H1 (cell line): ENCODE measurements around the gene RIMBP2. TPM values are rescaled to one million over a fixed set of nuclear protein-coding genes. Genes with fewer than 3 reads are reported as not detected.

Experiments used
- CTCF ChIA-PET: fragments of 300-600 bp; sonication (Branson Sonifier 250); formaldehyde crosslinking; loops from one replicate; lab custom pipeline; 2021; ENCODE audit not compliant: partially characterized antibody; lab: Charles Lee
- POLR2A ChIA-PET: fragments of 300-600 bp; sonication (Branson Sonifier 250); formaldehyde crosslinking; loops from one replicate; lab custom pipeline; 2021; ENCODE audit warnings: inconsistent platforms; ENCODE audit not compliant: partially characterized antibody; lab: Charles Lee
- DNase-seq, 2 experiments: peaks; one replicate each; pipeline versions ENCODE4 v3.0.0 to v3.0.0-alpha.2; 2010 to 2022; ENCODE audit warnings: low spot score in 2 of 2, low read depth in 1 of 2, mixed read lengths in 1 of 2
- FAIRE-seq: peaks from 2 replicates; lab custom pipeline; 2011; peaks lifted over from hg19 to GRCh38; lab: Jason Lieb, UNC
- H2AFZ ChIP-seq: 2 replicates; pipeline ENCODE4 v1.8.1; 2012; ENCODE audit warnings: low read length, inconsistent platforms
- H2AK5ac ChIP-seq: 2 replicates; pipeline ENCODE4 v1.6.1; 2013; ENCODE audit warnings: low read depth, low read length
- H2BK120ac ChIP-seq: replicated peaks from 2 replicates; pipeline ENCODE3; 2013; ENCODE audit warnings: low read depth, low read length, inconsistent platforms
- H2BK12ac ChIP-seq: 2 replicates; pipeline ENCODE4 v1.6.1; 2013; ENCODE audit warnings: low read depth, low read length
- H2BK15ac ChIP-seq: 2 replicates; pipeline ENCODE4 v1.6.1; 2013; ENCODE audit warnings: low read length
- H2BK20ac ChIP-seq: 2 replicates; pipeline ENCODE4 v1.6.1; 2013; ENCODE audit warnings: low read length
- H2BK5ac ChIP-seq: 2 replicates; pipeline ENCODE4 v1.6.1; 2013; ENCODE audit warnings: low read depth, low read length
- H3K14ac ChIP-seq: 2 replicates; pipeline ENCODE4 v1.6.1; 2013; ENCODE audit warnings: inconsistent platforms; ENCODE audit not compliant: insufficient read length
- H3K18ac ChIP-seq: 2 replicates; pipeline ENCODE4 v1.6.1; 2013; ENCODE audit warnings: low read length; ENCODE audit errors: extremely low read depth
- H3K23ac ChIP-seq: 2 replicates; pipeline ENCODE4 v1.6.1; 2013; ENCODE audit warnings: inconsistent platforms; ENCODE audit not compliant: insufficient read length
- H3K23me2 ChIP-seq: 2 replicates; pipeline ENCODE4 v1.6.1; 2013; ENCODE audit warnings: low read depth, low read length
- H3K27ac ChIP-seq: 2 replicates; pipeline ENCODE4 v1.6.1; 2011; ENCODE audit warnings: low read depth, low read length, inconsistent platforms
- H3K27me3 ChIP-seq, 4 experiments: replicated peaks in 1 of 4; 1 replicate in 1 of 4; 2 replicates in 3 of 4; pipeline versions ENCODE4 v1.6.1 to v1.8.1; 2011 to 2013; ENCODE audit warnings: low read length in 3 of 4, mild to moderate bottlenecking in 3 of 4, inconsistent platforms in 2 of 4, mixed read lengths in 2 of 4, moderate library complexity in 1 of 4; ENCODE audit not compliant: control insufficient read depth in 3 of 4, insufficient read depth in 3 of 4; ENCODE audit errors: extremely low read depth in 1 of 4
- H3K36me3 ChIP-seq, 4 experiments: 2 replicates each; pipeline versions ENCODE4 v1.6.1 to v1.8.1; 2011 to 2013; ENCODE audit warnings: mild to moderate bottlenecking in 4 of 4, low read length in 3 of 4, moderate library complexity in 2 of 4, control low read depth in 1 of 4, inconsistent platforms in 1 of 4; ENCODE audit not compliant: insufficient read depth in 4 of 4, control insufficient read depth in 2 of 4
- H3K4ac ChIP-seq: replicated peaks from 2 replicates; pipeline ENCODE3; 2013; ENCODE audit warnings: low read length, low read depth, mixed read lengths, inconsistent platforms; ENCODE audit not compliant: insufficient read length
- H3K4me1 ChIP-seq, 4 experiments: replicated peaks in 1 of 4; 1 replicate in 1 of 4; 2 replicates in 3 of 4; pipeline versions ENCODE4 v1.6.1 to v1.8.1; 2011 to 2013; ENCODE audit warnings: low read length in 3 of 4, inconsistent platforms in 2 of 4, mixed read lengths in 1 of 4; ENCODE audit not compliant: insufficient read depth in 4 of 4, control insufficient read depth in 3 of 4
- H3K4me2 ChIP-seq, 2 experiments: 2 replicates each; pipeline versions ENCODE4 v1.6.1 to v1.8.1; 2011 to 2013; ENCODE audit warnings: low read depth in 2 of 2, low read length in 2 of 2, control low read depth in 1 of 2, inconsistent platforms in 1 of 2, mild to moderate bottlenecking in 1 of 2; ENCODE audit not compliant: insufficient read depth in 1 of 2
- H3K4me3 ChIP-seq, 4 experiments: fragments of 200-600, 300-600 bp in 1 of 4; sonication (generic), shearing (Covaris generic), sonication (Bioruptor Twin) in 1 of 4; 2 replicates each; pipeline versions ENCODE4 v1.5.1 to v1.8.1; 2011 to 2016; ENCODE audit warnings: low read length in 4 of 4, low read depth in 3 of 4, control low read depth in 2 of 4, inconsistent platforms in 2 of 4, mild to moderate bottlenecking in 2 of 4, mixed read lengths in 1 of 4, moderate library complexity in 1 of 4; ENCODE audit not compliant: insufficient read depth in 2 of 4; ENCODE audit errors: extremely low read depth in 1 of 4
- H3K56ac ChIP-seq: replicated peaks from 2 replicates; pipeline ENCODE3; 2013; ENCODE audit warnings: low read depth, mild to moderate bottlenecking, mixed read lengths, low read length, inconsistent platforms; ENCODE audit not compliant: insufficient read length
- H3K79me1 ChIP-seq: 2 replicates; pipeline ENCODE4 v1.6.1; 2013; ENCODE audit warnings: low read depth, low read length, control low read depth
- H3K79me2 ChIP-seq, 2 experiments: 2 replicates each; pipeline versions ENCODE4 v1.6.1 to v1.8.1; 2012 to 2013; ENCODE audit warnings: low read length in 2 of 2, mild to moderate bottlenecking in 2 of 2, inconsistent platforms in 1 of 2; ENCODE audit not compliant: insufficient read depth in 2 of 2, control insufficient read depth in 1 of 2
- H3K9ac ChIP-seq, 4 experiments: replicated peaks in 1 of 4; 1 replicate in 1 of 4; 2 replicates in 3 of 4; pipeline versions ENCODE4 v1.6.1 to v1.8.1; 2011 to 2013; ENCODE audit warnings: low read depth in 3 of 4, low read length in 3 of 4, control low read depth in 2 of 4, mild to moderate bottlenecking in 2 of 4, moderate library complexity in 2 of 4, inconsistent platforms in 1 of 4; ENCODE audit errors: extremely low read depth in 1 of 4
- H3K9me3 ChIP-seq, 2 experiments: 2 replicates each; pipeline versions ENCODE4 v1.6.1 to v1.8.1; 2012 to 2013; ENCODE audit warnings: mild to moderate bottlenecking in 2 of 2, moderate library complexity in 2 of 2, control low read depth in 1 of 2, inconsistent platforms in 1 of 2, low read depth in 1 of 2, low read length in 1 of 2, mixed read lengths in 1 of 2; ENCODE audit not compliant: insufficient read depth in 2 of 2
- H4K20me1 ChIP-seq, 2 experiments: replicated peaks in 1 of 2; 2 replicates each; pipeline versions ENCODE3 to v1.8.1; 2011 to 2013; ENCODE audit warnings: inconsistent platforms in 2 of 2, low read length in 2 of 2, mild to moderate bottlenecking in 1 of 2; ENCODE audit not compliant: insufficient read depth in 2 of 2, control insufficient read depth in 1 of 2
- H4K5ac ChIP-seq: 2 replicates; pipeline ENCODE4 v1.6.1; 2013; ENCODE audit warnings: low read length, low read depth, mixed read lengths, inconsistent platforms; ENCODE audit not compliant: insufficient read length
- H4K8ac ChIP-seq: 2 replicates; pipeline ENCODE4 v1.8.0; 2013; ENCODE audit warnings: mild to moderate bottlenecking, moderate library complexity, low read length, inconsistent platforms; ENCODE audit not compliant: insufficient read depth; ENCODE audit errors: extremely low read depth
- H4K91ac ChIP-seq: replicated peaks from 2 replicates; pipeline ENCODE3; 2013; ENCODE audit warnings: low read length, mixed read lengths, inconsistent platforms; ENCODE audit not compliant: insufficient read length
- BACH1 ChIP-seq: IDR thresholded peaks from 2 replicates; pipeline ENCODE4 v1.6.1; 2012; ENCODE audit warnings: low read length, improper control_type of control experiment
- CBX5 ChIP-seq: fragments of 300-800, 300-1000 bp; sonication (generic); IDR thresholded peaks from 2 replicates; pipeline ENCODE4 v1.7.1; 2016; ENCODE audit warnings: antibody characterized with exemption, low read length, low read depth
- EGR1 ChIP-seq: IDR thresholded peaks from 2 replicates; pipeline ENCODE4 v1.6.1; 2011; ENCODE audit warnings: low read depth, low read length, borderline replicate concordance
- EP300 ChIP-seq, 2 experiments: IDR thresholded peaks; 1 replicate in 1 of 2; 2 replicates in 1 of 2; pipeline ENCODE4 v1.6.1; 2011 to 2012; ENCODE audit warnings: low read depth in 2 of 2, low read length in 2 of 2, mild to moderate bottlenecking in 2 of 2, borderline replicate concordance in 1 of 2, inconsistent platforms in 1 of 2, moderate library complexity in 1 of 2
- EZH2 ChIP-seq: fragments of 200-600 bp; sonication (generic); IDR thresholded peaks from 2 replicates; pipeline ENCODE4 v1.7.1; 2012; ENCODE audit warnings: low read depth, mild to moderate bottlenecking, moderate library complexity, low read length, inconsistent platforms; ENCODE audit not compliant: severe bottlenecking
- HDAC2 ChIP-seq, 2 experiments: fragments of 300-600 bp in 1 of 2; sonication (generic) in 1 of 2; IDR thresholded peaks; 2 replicates each; pipeline ENCODE4 v1.6.1; 2011 to 2012; ENCODE audit warnings: low read depth in 2 of 2, low read length in 2 of 2, mild to moderate bottlenecking in 2 of 2, moderate library complexity in 2 of 2, borderline replicate concordance in 1 of 2, inconsistent platforms in 1 of 2
- POLR2A ChIP-seq, 2 experiments: IDR thresholded peaks; 1 replicate in 1 of 2; 2 replicates in 1 of 2; pipeline ENCODE4 v1.6.1; 2011; ENCODE audit warnings: low read depth in 2 of 2, low read length in 2 of 2, mild to moderate bottlenecking in 2 of 2; ENCODE audit errors: control extremely low read depth in 1 of 2
- RBBP5 ChIP-seq: IDR thresholded peaks from 2 replicates; pipeline ENCODE4 v1.7.1; 2012; ENCODE audit warnings: low read depth, mild to moderate bottlenecking, inconsistent platforms, low read length, moderate library complexity, borderline replicate concordance
- RNF2 ChIP-seq: fragments of 200-900, 300-1000 bp; sonication (generic); IDR thresholded peaks from 2 replicates; pipeline ENCODE4 v1.7.1; 2016; ENCODE audit warnings: borderline replicate concordance, low read depth, mild to moderate bottlenecking, antibody characterized with exemption, low read length; ENCODE audit not compliant: poor library complexity, severe bottlenecking; ENCODE audit errors: missing control alignments
- TAF1 ChIP-seq: IDR thresholded peaks from 2 replicates; pipeline ENCODE4 v1.6.1; 2011; ENCODE audit warnings: mild to moderate bottlenecking, low read depth, low read length
- TBP ChIP-seq: IDR thresholded peaks from 2 replicates; pipeline ENCODE4 v1.6.1; 2011; ENCODE audit warnings: low read depth, low read length, improper control_type of control experiment
- TEAD4 ChIP-seq: IDR thresholded peaks from 2 replicates; pipeline ENCODE4 v1.6.1; 2012; ENCODE audit warnings: low read depth, low read length, inconsistent platforms, mixed read lengths
- WGBS, 2 experiments: shearing (Covaris generic) in 1 of 2; methylation state at CpG; one replicate each; pipeline versions ENCODE4 v1.1.6 to v1.1.7; 2013 to 2015; ENCODE audit warnings: low lambda C conversion rate in 2 of 2, mixed read lengths in 2 of 2, inconsistent platforms in 1 of 2, low coverage in 1 of 2, missing lambda C conversion rate in 1 of 2; ENCODE audit not compliant: insufficient replicate concordance in 2 of 2, insufficient coverage in 1 of 2, insufficient read length in 1 of 2; ENCODE audit errors: extremely low coverage in 1 of 2, missing lambda C conversion rate in 1 of 2; 5-methylcytosine and 5-hydroxymethylcytosine counted together
- polyA plus RNA-seq, 7 experiments: library from polyadenylated mRNA; depleted of rRNA in 3 of 7; stranded (reverse) in 5 of 7; unstranded in 2 of 7; fragments of >200 nt in 5 of 7; fragments of 200-250 nt in 2 of 7; gene quantifications; 1 replicate in 5 of 7; 2 replicates in 1 of 7; 4 replicates in 1 of 7; pipeline versions ENCODE4 v1.2.1 to v1.2.3, GENCODE V29; 2011 to 2013; ENCODE audit warnings: missing spikeins in 2 of 7, mixed read lengths in 2 of 7
- total RNA-seq: library from RNA; stranded (reverse); fragmentation: NEBNext Ultra II Directional; extraction: Animal tissue kit (Norgen Biotek cat#: 25700); gene quantifications from 2 replicates; pipeline ENCODE4 v1.2.1, GENCODE V29; 2021

RIMBP2 gene
- total and polyA plus RNA-seq, 2 of the 8 experiments (the other 6 are each of a cell fraction or from before 2014, with no cell fraction given): 0.18 to 0.65 TPM

DNA sequence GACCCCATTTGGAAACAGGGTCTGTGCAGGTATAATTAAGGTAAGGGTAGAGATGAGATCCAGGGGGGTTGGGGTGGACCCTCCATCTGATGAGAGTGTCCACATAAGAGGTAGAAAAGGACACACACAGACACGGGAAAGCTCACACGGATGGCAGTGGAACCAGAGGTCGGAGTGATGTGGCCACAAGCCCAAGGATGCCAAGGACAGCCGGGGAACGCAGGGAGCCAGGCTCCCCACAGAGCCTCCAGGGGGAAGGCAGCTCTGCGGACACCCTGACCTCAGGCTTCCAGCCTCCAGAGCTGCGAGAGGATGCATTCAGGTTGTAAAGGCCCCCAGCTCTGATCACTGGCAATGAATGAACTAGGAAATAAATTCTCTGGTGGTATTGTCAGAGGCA is 33.0 kb downstream of the RIMBP2 start:
- H3K79me2 ChIP-seq: no peaks in the 10 kb centered on the region
- no peaks in the 10 kb centered on the region for H3K9me3 ChIP-seq
- H3K9ac ChIP-seq: no peak overlapping the region
- FAIRE-seq: no peak
- peaks cover 0 to 2% (median 0%) of the 10 kb centered on the region in 4 experiments; a peak in 2 of 7 replicates for H3K27me3 ChIP-seq
- H3K23ac ChIP-seq: no peak overlapping the region
- ChIA-PET CTCF (interaction anchor here (1.1 kb wide), 1 partner anchor 64 kb away, joined by 3 read pairs; no protein-coding TSS in a partner anchor), POLR2A (no interaction called here)
- H4K20me1 ChIP-seq: no peaks in the 10 kb centered on the region
- H2BK20ac ChIP-seq: no peak overlapping the region
- H3K79me1 ChIP-seq: no peaks in the 10 kb centered on the region
- no peak overlapping the region for H2AFZ ChIP-seq
- H3K4me3 ChIP-seq: no peak overlapping the region
- TF ChIP-seq HDAC2 (IDR thresholded peaks at IDR 0.05; ENCODE audit: borderline replicate concordance in 1 of 2, low read depth in 2 of 2, low read length in 2 of 2) (no peak), RBBP5 (no peak), EP300 (IDR thresholded peaks at IDR 0.05; ENCODE audit: borderline replicate concordance in 1 of 2, low read depth in 2 of 2, low read length in 2 of 2) (no peak), EGR1 (no peak), BACH1 (no peak), CBX5 (no peak), RNF2 (no peak), TEAD4 (no peak), TBP (no peak), TAF1 (no peak), EZH2 (no peak), POLR2A (IDR thresholded peaks at IDR 0.05; ENCODE audit: control extremely low read depth in 1 of 2, low read depth in 2 of 2, low read length in 2 of 2) (no peak)
- H4K91ac ChIP-seq: no peak overlapping the region
- H3K4ac ChIP-seq: no peak overlapping the region
- H2BK120ac ChIP-seq: no peak overlapping the region
- H3K27ac ChIP-seq: no peak overlapping the region
- H3K18ac ChIP-seq: no peak overlapping the region
- H2BK12ac ChIP-seq: no peak overlapping the region
- H3K4me2 ChIP-seq: no peak overlapping the region
- no peaks in the 10 kb centered on the region for H3K36me3 ChIP-seq
- H4K5ac ChIP-seq: no peak overlapping the region
- H4K8ac ChIP-seq: no peak overlapping the region
- 93% methylated on average over 5 of the region's 7 CpGs; no CpG with 5 or more reads in 1 of the 2 experiments for WGBS, 2 experiments
- H3K14ac ChIP-seq: no peak overlapping the region
- no peak overlapping the region for H2AK5ac ChIP-seq
- DNase-seq: no peak
- H2BK5ac ChIP-seq: no peak overlapping the region
- no peaks in the 10 kb centered on the region for H3K23me2 ChIP-seq
- no peaks in the 10 kb centered on the region for H3K4me1 ChIP-seq
- H3K56ac ChIP-seq: no peak overlapping the region
- H2BK15ac ChIP-seq: no peak overlapping the region
